SK-N-SH (cell line): ENCODE measurements around the gene MAPKAP1. TPM values are rescaled to one million over a fixed set of nuclear protein-coding genes. Genes with fewer than 3 reads are reported as not detected.

ENCODE experiments used
- CTCF ChIA-PET: fragments of 300-600, 350-600 bp; formaldehyde crosslinking; extraction: SDS; loops from one replicate; lab custom pipeline; 2021; lab: Yijun Ruan, JAX
- POLR2A ChIA-PET: fragments of 350-600 bp; sonication (Branson Sonifier 250); formaldehyde crosslinking; extraction: SDS; loops from one replicate; lab custom pipeline; 2020; ENCODE audit warnings: antibody characterized with exemption, inconsistent platforms; lab: Yijun Ruan, JAX
- DNase-seq: peaks from one replicate; pipeline ENCODE4 v3.0.0; 2012
- H2AFZ ChIP-seq: fragments of 200-600 bp; sonication (generic); 2 replicates; pipeline ENCODE4 v1.8.1; 2016; ENCODE audit warnings: antibody characterized with exemption, mild to moderate bottlenecking, low read depth
- H3F3A ChIP-seq: fragments of 200-600 bp; sonication (generic); replicated peaks from 2 replicates; pipeline ENCODE3; 2016; ENCODE audit warnings: antibody characterized with exemption, mild to moderate bottlenecking; ENCODE audit not compliant: insufficient read depth
- H3K27ac ChIP-seq, 2 experiments: fragments of 200-500 bp in 1 of 2; fragments of 200-600 bp in 1 of 2; sonication (Bioruptor generic) in 1 of 2; sonication (generic), shearing (Covaris generic) in 1 of 2; 2 replicates each; pipeline versions ENCODE4 v1.5.1 to v1.6.1; 2014 to 2016; ENCODE audit warnings: low read depth in 2 of 2, inconsistent platforms in 1 of 2, low read length in 1 of 2, mild to moderate bottlenecking in 1 of 2, mixed read lengths in 1 of 2
- H3K27me3 ChIP-seq: fragments of 200-600 bp; sonication (generic), shearing (Covaris generic); 2 replicates; pipeline ENCODE4 v1.6.1; 2016; ENCODE audit warnings: mixed run types; ENCODE audit not compliant: insufficient read depth
- H3K36me3 ChIP-seq, 2 experiments: fragments of 200-500 bp in 1 of 2; fragments of 200-600 bp in 1 of 2; sonication (Bioruptor generic) in 1 of 2; sonication (generic) in 1 of 2; replicated peaks in 1 of 2; 2 replicates each; pipeline versions ENCODE3 to v1.5.1; 2014 to 2016; ENCODE audit warnings: low read length in 1 of 2, mild to moderate bottlenecking in 1 of 2; ENCODE audit not compliant: insufficient read depth in 2 of 2, control insufficient read depth in 1 of 2
- H3K4me1 ChIP-seq, 2 experiments: fragments of 200-500 bp in 1 of 2; fragments of 200-600 bp in 1 of 2; sonication (Bioruptor generic) in 1 of 2; sonication (generic), shearing (Covaris generic) in 1 of 2; 2 replicates each; pipeline versions ENCODE4 v1.5.1 to v1.6.1; 2014 to 2016; ENCODE audit warnings: low read depth in 1 of 2, low read length in 1 of 2, mixed run types in 1 of 2; ENCODE audit not compliant: insufficient read depth in 2 of 2, control insufficient read depth in 1 of 2
- H3K4me2 ChIP-seq: fragments of 200-600 bp; sonication (generic), shearing (Covaris generic); 2 replicates; pipeline ENCODE4 v1.6.1; 2017; ENCODE audit warnings: mixed run types
- H3K4me3 ChIP-seq, 2 experiments: fragments of 200-500 bp in 1 of 2; fragments of 200-600 bp in 1 of 2; sonication (Bioruptor generic) in 1 of 2; sonication (generic), shearing (Covaris generic) in 1 of 2; 2 replicates each; pipeline versions ENCODE4 v1.5.1 to v1.8.1; 2014 to 2016; ENCODE audit warnings: low read depth in 2 of 2, inconsistent platforms in 1 of 2, low read length in 1 of 2, mild to moderate bottlenecking in 1 of 2, mixed read lengths in 1 of 2, moderate library complexity in 1 of 2
- H3K79me2 ChIP-seq: fragments of 200-600 bp; sonication (generic); 2 replicates; pipeline ENCODE4 v1.8.1; 2017; ENCODE audit warnings: mild to moderate bottlenecking; ENCODE audit not compliant: insufficient read depth
- H3K9ac ChIP-seq: fragments of 200-600 bp; sonication (generic); 2 replicates; pipeline ENCODE4 v1.6.1; 2017; ENCODE audit warnings: mixed run types
- H3K9me2 ChIP-seq: fragments of 200-600 bp; sonication (generic); 2 replicates; pipeline ENCODE4 v1.6.1; 2017; ENCODE audit warnings: mixed run types
- H3K9me3 ChIP-seq: fragments of 200-600 bp; sonication (generic); 2 replicates; pipeline ENCODE4 v1.6.1; 2017; ENCODE audit warnings: mixed run types, mild to moderate bottlenecking, moderate library complexity
- H4K20me1 ChIP-seq: fragments of 200-600 bp; sonication (generic); 2 replicates; pipeline ENCODE4 v1.6.1; 2017; ENCODE audit warnings: mild to moderate bottlenecking, mixed run types; ENCODE audit not compliant: insufficient read depth
- EZH2phosphoT487 ChIP-seq: fragments of 200-600 bp; sonication (generic); IDR thresholded peaks from 2 replicates; pipeline ENCODE4 v1.6.1; 2017; ENCODE audit warnings: low read depth, mixed run types, mild to moderate bottlenecking, antibody characterized with exemption, moderate library complexity, borderline replicate concordance
- FOSL2 ChIP-seq: IDR thresholded peaks from 2 replicates; pipeline ENCODE4 v1.4.0; 2012; ENCODE audit warnings: low read depth, mild to moderate bottlenecking, moderate library complexity, borderline replicate concordance
- FOXM1 ChIP-seq: IDR thresholded peaks from 2 replicates; pipeline ENCODE4 v1.4.0; 2012; ENCODE audit warnings: low read depth, mild to moderate bottlenecking
- MEF2A ChIP-seq: IDR thresholded peaks from 2 replicates; pipeline ENCODE4 v1.4.0; 2012; ENCODE audit warnings: low read depth, borderline replicate concordance
- MXI1 ChIP-seq: IDR thresholded peaks from 2 replicates; pipeline ENCODE4 v1.6.1; 2012; ENCODE audit warnings: mild to moderate bottlenecking, low read depth, low read length, improper control_type of control experiment
- NRF1 ChIP-seq: IDR thresholded peaks from 2 replicates; pipeline ENCODE4 v1.6.1; 2012; ENCODE audit warnings: low read depth, mild to moderate bottlenecking, low read length
- POLR2AphosphoS5 ChIP-seq: IDR thresholded peaks from 2 replicates; pipeline ENCODE4 v1.6.1; 2012; ENCODE audit warnings: low read depth, low read length
- RFX5 ChIP-seq: IDR thresholded peaks from 2 replicates; pipeline ENCODE4 v1.6.1; 2012; ENCODE audit warnings: mild to moderate bottlenecking, improper control_type of control experiment, low read length
- RXRA ChIP-seq: IDR thresholded peaks from 2 replicates; pipeline ENCODE4 v1.4.0; 2012; ENCODE audit warnings: low read depth, mild to moderate bottlenecking, borderline replicate concordance
- SIN3A ChIP-seq: IDR thresholded peaks from 2 replicates; pipeline ENCODE4 v1.6.1; 2012; ENCODE audit warnings: low read depth, mild to moderate bottlenecking, low read length, moderate library complexity, borderline replicate concordance
- SMC3 ChIP-seq: IDR thresholded peaks from 2 replicates; pipeline ENCODE4 v1.6.1; 2012; ENCODE audit warnings: low read depth, low read length, improper control_type of control experiment
- TCF12 ChIP-seq: IDR thresholded peaks from 2 replicates; pipeline ENCODE4 v1.4.0; 2012
- WGBS: methylation state at CpG from one replicate; pipeline ENCODE4 v1.1.6; 2017; ENCODE audit warnings: low lambda C conversion rate; 5-methylcytosine and 5-hydroxymethylcytosine counted together
- polyA plus RNA-seq, 3 experiments: library from polyadenylated mRNA; depleted of rRNA; stranded (reverse); fragments of >200 nt; gene quantifications; 2 replicates each; pipeline ENCODE4 v1.2.3, GENCODE V29; 2012
- TF ChIP-seq, protein P1 (sequence below): IDR thresholded peaks from 2 replicates; pipeline ENCODE4; 2012
- TF ChIP-seq, protein P2 (sequence below): IDR thresholded peaks from 2 replicates; pipeline ENCODE4 v1.4.0; 2012; ENCODE audit warnings: low read depth, borderline replicate concordance
- TF ChIP-seq, protein P3 (sequence below): IDR thresholded peaks from 2 replicates; pipeline ENCODE4 v1.6.1; 2012; ENCODE audit warnings: mild to moderate bottlenecking, low read depth, low read length, moderate library complexity
- TF ChIP-seq, protein P4 (sequence below): fragments of 150-350 bp; IDR thresholded peaks from 2 replicates; pipeline ENCODE4 v1.6.1; 2017; ENCODE audit warnings: antibody characterized with exemption, low read length, low read depth, borderline replicate concordance

MAPKAP1 gene
- polyA plus RNA-seq, 1 of the 3 experiments (the other 2 are of a cell fraction), result 117 TPM

DNA sequence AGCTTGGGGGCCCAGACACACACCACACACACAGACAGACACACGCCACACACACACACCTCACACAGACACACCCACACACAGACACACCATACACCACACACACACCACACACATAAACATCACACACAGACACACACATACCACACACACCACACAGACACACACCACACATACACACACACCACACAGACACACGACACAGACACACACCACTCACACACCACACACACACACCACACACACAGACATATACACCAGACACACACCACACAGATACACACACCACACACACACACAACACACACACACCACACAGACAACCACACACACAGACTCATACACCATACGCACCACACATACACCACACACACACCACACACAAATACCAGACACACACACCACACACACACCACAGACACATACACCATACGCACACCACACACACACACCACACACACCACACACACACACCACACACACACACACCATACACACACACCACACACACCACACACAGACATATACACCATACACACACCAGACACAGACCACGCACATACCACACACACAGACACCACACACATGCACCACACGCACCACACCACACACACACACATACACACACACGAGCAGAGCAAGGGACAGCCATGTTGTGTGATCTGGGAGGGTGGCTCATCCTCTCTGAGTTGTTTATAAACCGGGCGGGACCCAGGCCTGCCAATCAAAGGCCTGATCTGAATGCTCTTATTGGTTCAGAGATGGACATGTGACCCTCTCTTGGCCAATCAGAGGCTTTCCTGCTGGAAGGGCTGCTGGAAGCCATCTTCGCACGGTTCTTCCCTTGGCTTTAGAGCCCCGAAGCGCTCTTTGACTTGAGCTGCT is 297.1 kb downstream of the MAPKAP1 start:
- Histone ChIP-seq H3K4me1 (peaks cover 0 to 5% of the 10 kb centered on the region in 2 experiments; a peak in 1 of 4 replicates), H3K36me3 (no peaks in the 10 kb centered on the region), H3K9me3 (no peaks in the 10 kb centered on the region), H3K4me2 (no peak overlapping the region), H3K27ac (no peak overlapping the region), H3K27me3 (no peaks in the 10 kb centered on the region), H2AFZ (no peak overlapping the region), H3F3A (no peaks in the 10 kb centered on the region), H4K20me1 (no peaks in the 10 kb centered on the region), H3K9me2 (no peaks in the 10 kb centered on the region), H3K9ac (no peak overlapping the region), H3K4me3 (no peak overlapping the region), H3K79me2 (no peaks in the 10 kb centered on the region)
- TF ChIP-seq POLR2AphosphoS5, result no peak
- no peak for TF ChIP-seq MEF2A
- TF ChIP-seq FOXM1, result no peak
- no peak for TF ChIP-seq SIN3A
- TF ChIP-seq FOSL2, result no peak
- TF ChIP-seq, protein P1, sequence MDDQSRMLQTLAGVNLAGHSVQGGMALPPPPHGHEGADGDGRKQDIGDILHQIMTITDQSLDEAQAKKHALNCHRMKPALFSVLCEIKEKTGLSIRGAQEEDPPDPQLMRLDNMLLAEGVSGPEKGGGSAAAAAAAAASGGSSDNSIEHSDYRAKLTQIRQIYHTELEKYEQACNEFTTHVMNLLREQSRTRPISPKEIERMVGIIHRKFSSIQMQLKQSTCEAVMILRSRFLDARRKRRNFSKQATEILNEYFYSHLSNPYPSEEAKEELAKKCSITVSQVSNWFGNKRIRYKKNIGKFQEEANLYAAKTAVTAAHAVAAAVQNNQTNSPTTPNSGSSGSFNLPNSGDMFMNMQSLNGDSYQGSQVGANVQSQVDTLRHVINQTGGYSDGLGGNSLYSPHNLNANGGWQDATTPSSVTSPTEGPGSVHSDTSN, result 0 out of 2 replicates have a peak, but pooled peaks have one; percentile 45
- TF ChIP-seq EZH2phosphoT487, result no peak
- TF ChIP-seq, protein P2, sequence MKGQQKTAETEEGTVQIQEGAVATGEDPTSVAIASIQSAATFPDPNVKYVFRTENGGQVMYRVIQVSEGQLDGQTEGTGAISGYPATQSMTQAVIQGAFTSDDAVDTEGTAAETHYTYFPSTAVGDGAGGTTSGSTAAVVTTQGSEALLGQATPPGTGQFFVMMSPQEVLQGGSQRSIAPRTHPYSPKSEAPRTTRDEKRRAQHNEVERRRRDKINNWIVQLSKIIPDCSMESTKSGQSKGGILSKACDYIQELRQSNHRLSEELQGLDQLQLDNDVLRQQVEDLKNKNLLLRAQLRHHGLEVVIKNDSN, result peak; percentile 84
- CTCF ChIA-PET, result interaction anchor here (1.2 to 3.4 kb wide), 5 partner anchors 11 to 148 kb away, joined by 3 to 30 read pairs (median 21); no protein-coding TSS in a partner anchor
- 97% methylated on average over 12 of the region's 13 CpGs for WGBS
- peak; percentile 79 for DNase-seq
- POLR2A ChIA-PET, result no interaction called here

DNA sequence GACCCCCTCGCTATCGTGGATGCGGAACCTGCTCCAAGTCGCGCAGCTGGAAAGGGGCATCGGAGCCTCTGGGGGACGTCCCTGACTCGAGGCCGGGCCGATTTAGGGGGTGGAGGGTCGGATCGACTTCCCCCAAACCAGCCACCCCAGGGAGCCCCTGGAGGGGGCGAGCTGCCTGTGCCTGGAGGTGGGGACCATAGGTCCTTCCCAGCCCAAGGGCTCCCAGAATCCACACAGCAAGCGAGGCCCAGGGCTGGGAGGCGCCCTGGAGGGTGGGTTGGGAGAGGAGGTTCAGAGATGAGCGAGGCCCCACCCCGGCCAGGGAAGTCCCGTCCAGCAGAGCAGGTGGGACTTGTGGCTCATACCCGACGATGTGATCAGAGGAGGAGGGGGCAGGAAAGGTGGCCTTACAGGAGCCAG is 297.8 kb downstream of the MAPKAP1 start:
- WGBS, result 100% methylated on average over 10 of the region's 20 CpGs
- CTCF ChIA-PET, result interaction anchor here (0.9 to 3.6 kb wide), 13 partner anchors 10 to 1081 kb away, joined by 3 to 30 read pairs (median 11); no protein-coding TSS in a partner anchor
- H3F3A ChIP-seq, result no peaks in the 10 kb centered on the region
- TF ChIP-seq, protein P3, sequence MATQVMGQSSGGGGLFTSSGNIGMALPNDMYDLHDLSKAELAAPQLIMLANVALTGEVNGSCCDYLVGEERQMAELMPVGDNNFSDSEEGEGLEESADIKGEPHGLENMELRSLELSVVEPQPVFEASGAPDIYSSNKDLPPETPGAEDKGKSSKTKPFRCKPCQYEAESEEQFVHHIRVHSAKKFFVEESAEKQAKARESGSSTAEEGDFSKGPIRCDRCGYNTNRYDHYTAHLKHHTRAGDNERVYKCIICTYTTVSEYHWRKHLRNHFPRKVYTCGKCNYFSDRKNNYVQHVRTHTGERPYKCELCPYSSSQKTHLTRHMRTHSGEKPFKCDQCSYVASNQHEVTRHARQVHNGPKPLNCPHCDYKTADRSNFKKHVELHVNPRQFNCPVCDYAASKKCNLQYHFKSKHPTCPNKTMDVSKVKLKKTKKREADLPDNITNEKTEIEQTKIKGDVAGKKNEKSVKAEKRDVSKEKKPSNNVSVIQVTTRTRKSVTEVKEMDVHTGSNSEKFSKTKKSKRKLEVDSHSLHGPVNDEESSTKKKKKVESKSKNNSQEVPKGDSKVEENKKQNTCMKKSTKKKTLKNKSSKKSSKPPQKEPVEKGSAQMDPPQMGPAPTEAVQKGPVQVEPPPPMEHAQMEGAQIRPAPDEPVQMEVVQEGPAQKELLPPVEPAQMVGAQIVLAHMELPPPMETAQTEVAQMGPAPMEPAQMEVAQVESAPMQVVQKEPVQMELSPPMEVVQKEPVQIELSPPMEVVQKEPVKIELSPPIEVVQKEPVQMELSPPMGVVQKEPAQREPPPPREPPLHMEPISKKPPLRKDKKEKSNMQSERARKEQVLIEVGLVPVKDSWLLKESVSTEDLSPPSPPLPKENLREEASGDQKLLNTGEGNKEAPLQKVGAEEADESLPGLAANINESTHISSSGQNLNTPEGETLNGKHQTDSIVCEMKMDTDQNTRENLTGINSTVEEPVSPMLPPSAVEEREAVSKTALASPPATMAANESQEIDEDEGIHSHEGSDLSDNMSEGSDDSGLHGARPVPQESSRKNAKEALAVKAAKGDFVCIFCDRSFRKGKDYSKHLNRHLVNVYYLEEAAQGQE, result no peak
- TF ChIP-seq MXI1, result no peak
- TF ChIP-seq RXRA, result no peak
- TF ChIP-seq, protein P4, sequence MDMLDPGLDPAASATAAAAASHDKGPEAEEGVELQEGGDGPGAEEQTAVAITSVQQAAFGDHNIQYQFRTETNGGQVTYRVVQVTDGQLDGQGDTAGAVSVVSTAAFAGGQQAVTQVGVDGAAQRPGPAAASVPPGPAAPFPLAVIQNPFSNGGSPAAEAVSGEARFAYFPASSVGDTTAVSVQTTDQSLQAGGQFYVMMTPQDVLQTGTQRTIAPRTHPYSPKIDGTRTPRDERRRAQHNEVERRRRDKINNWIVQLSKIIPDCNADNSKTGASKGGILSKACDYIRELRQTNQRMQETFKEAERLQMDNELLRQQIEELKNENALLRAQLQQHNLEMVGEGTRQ, result no peak
- no peak for TF ChIP-seq RFX5
- TF ChIP-seq, protein P2, result no peak
- no peak for TF ChIP-seq SIN3A
- no peak for TF ChIP-seq TCF12
- no peak for TF ChIP-seq NRF1
- no peak for TF ChIP-seq SMC3
- TF ChIP-seq, protein P1, result no peak

More for the DNA sequence above, 297.8 kb downstream of the MAPKAP1 start:
- H3K4me1 ChIP-seq, result peaks cover 0 to 5% of the 10 kb centered on the region in 2 experiments; a peak in 1 of 4 replicates
- no peaks in the 10 kb centered on the region for H3K79me2 ChIP-seq
- H3K27me3 ChIP-seq, result no peaks in the 10 kb centered on the region
- H4K20me1 ChIP-seq, result no peaks in the 10 kb centered on the region
- no peaks in the 10 kb centered on the region for H3K9me2 ChIP-seq
- DNase-seq, result no peak
- POLR2A ChIA-PET, result no interaction called here
- H3K4me3 ChIP-seq, result no peak overlapping the region
- no peaks in the 10 kb centered on the region for H3K36me3 ChIP-seq
- H2AFZ ChIP-seq, result no peak overlapping the region
- no peak overlapping the region for H3K9ac ChIP-seq
- no peak overlapping the region for H3K27ac ChIP-seq
- no peak overlapping the region for H3K4me2 ChIP-seq
- no peaks in the 10 kb centered on the region for H3K9me3 ChIP-seq
